Measurements from ENCODE around the gene COA5. TPM values are rescaled to one million over a fixed set of nuclear protein-coding genes. Genes with fewer than 3 reads are reported as not detected.

The COA5 gene
- polyA plus RNA-seq, 2 of the 4 experiments (the other 2 are of a cell fraction) = 32.7 to 43.3 TPM

- no peak overlapping the region for H3K4me2 ChIP-seq
- no peak for TF ChIP-seq ELK1 (IDR thresholded peaks at IDR 0.05; ENCODE audit: low read depth, low read length)
- no peak for DNase-seq (ENCODE audit: low read depth in 1 of 2, low spot score in 1 of 2)
- CTCF ChIA-PET = interaction anchor here (1.3 kb wide), 1 partner anchor 18 kb away, joined by 3 read pairs; no protein-coding TSS in a partner anchor
- WGBS (ENCODE audit: missing lambda C conversion rate) = 87% methylated on average over 6 of the region's 6 CpGs
- H3K9me3 ChIP-seq = no peaks in the 10 kb centered on the region
- no peak for FAIRE-seq
- H3K4me1 ChIP-seq = no peaks in the 10 kb centered on the region
- no peak for ATAC-seq
- POLR2A ChIA-PET = no interaction called here
- no peak overlapping the region for H3K27ac ChIP-seq
- H3K4me3 ChIP-seq = no peak overlapping the region
These were observed 21.7 kb downstream of the COA5 start for GRCh38 chr2:98586551-98587140.

GRCh38 chr2:98585386-98585785, 22.9 kb downstream of the COA5 start:
- FAIRE-seq = no peak
- Histone ChIP-seq H3K9me3 (no peaks in the 10 kb centered on the region), H3K27ac (no peak overlapping the region), H3K4me1 (no peaks in the 10 kb centered on the region), H3K4me3 (no peak overlapping the region), H3K4me2 (no peak overlapping the region)
- WGBS (ENCODE audit: missing lambda C conversion rate) = 93% methylated on average over 10 of the region's 10 CpGs
- POLR2A ChIA-PET = no interaction called here
- TF ChIP-seq JUN (IDR thresholded peaks at IDR 0.05) (no peak), ZC3H11A (IDR thresholded peaks at IDR 0.05) (no peak), BHLHE40 (IDR thresholded peaks at IDR 0.05; ENCODE audit: low read depth, low read length) (no peak), ZFP36 (IDR thresholded peaks at IDR 0.05; ENCODE audit: borderline replicate concordance, partially characterized antibody) (no peak), NPAS2 (CRISPR knock-in tag; IDR thresholded peaks at IDR 0.05; ENCODE audit: borderline replicate concordance) (no peak), CTCF (IDR thresholded peaks at IDR 0.05) (no peak), MAZ (IDR thresholded peaks at IDR 0.05; ENCODE audit: borderline replicate concordance, low read depth, low read length) (no peak), EHF (CRISPR knock-in tag; IDR thresholded peaks at IDR 0.05) (no peak), HDAC2 (IDR thresholded peaks at IDR 0.05) (no peak), KDM1A (IDR thresholded peaks at IDR 0.05; ENCODE audit: low read depth) (no peak), HEYL (CRISPR knock-in tag; IDR thresholded peaks at IDR 0.05) (no peak), ZNF302 (CRISPR knock-in tag; IDR thresholded peaks at IDR 0.05) (no peak), CBX2 (IDR thresholded peaks at IDR 0.05; ENCODE audit: borderline replicate concordance, low read depth) (no peak)
- ATAC-seq = no peak
- CTCF ChIA-PET = interaction anchor here (0.7 to 1.3 kb wide), 3 partner anchors 7 to 17 kb away, joined by 3 read pairs; no protein-coding TSS in a partner anchor
- no peak for DNase-seq (ENCODE audit: low read depth in 1 of 2, low spot score in 1 of 2)

- DNase-seq (ENCODE audit: low read depth in 1 of 2, low spot score in 1 of 2) (no peak), ATAC-seq (no peak), FAIRE-seq (no peak)
- Histone ChIP-seq H3K9me3 (no peaks in the 10 kb centered on the region), H3K27ac (no peak overlapping the region), H3K4me3 (no peak overlapping the region), H3K4me2 (no peak overlapping the region), H3K4me1 (no peaks in the 10 kb centered on the region)
- ChIA-PET POLR2A (no interaction called here), CTCF (interaction anchor here (0.8 to 1.5 kb wide), 2 partner anchors 15 to 171 kb away, joined by 4 read pairs; no protein-coding TSS in a partner anchor)
- no peak for TF ChIP-seq RNF2 (IDR thresholded peaks at IDR 0.05; ENCODE audit: borderline replicate concordance, low read depth)
- no peak for TF ChIP-seq FOSB (CRISPR knock-in tag; IDR thresholded peaks at IDR 0.05)
- no peak for TF ChIP-seq HMGXB4 (CRISPR knock-in tag; IDR thresholded peaks at IDR 0.05; ENCODE audit: borderline replicate concordance)
- no peak for TF ChIP-seq EHF (CRISPR knock-in tag; IDR thresholded peaks at IDR 0.05)
- TF ChIP-seq ZFP36 (IDR thresholded peaks at IDR 0.05; ENCODE audit: borderline replicate concordance, partially characterized antibody) = no peak
- no peak for TF ChIP-seq ESRRA (IDR thresholded peaks at IDR 0.05; ENCODE audit: borderline replicate concordance, low read length)
- no peak for TF ChIP-seq GATA3 (IDR thresholded peaks at IDR 0.05; ENCODE audit: borderline replicate concordance)
- TF ChIP-seq CHD4 (IDR thresholded peaks at IDR 0.05; ENCODE audit: borderline replicate concordance) = no peak
- no peak for TF ChIP-seq HES2 (IDR thresholded peaks at IDR 0.05)
- no peak for TF ChIP-seq CTCF (IDR thresholded peaks at IDR 0.05)
- TF ChIP-seq CEBPB (IDR thresholded peaks at IDR 0.05) = no peak
- WGBS (ENCODE audit: missing lambda C conversion rate) = 78% methylated on average over 8 of the region's 10 CpGs
These were observed 24.3 kb downstream of the COA5 start for GRCh38 chr2:98583816-98584618.
